Left renal cortex interstitium (tissue), 4 donors: ENCODE data around the gene DOCK11. TPM values are rescaled to one million over a fixed set of nuclear protein-coding genes. Genes with fewer than 3 reads are reported as not detected.
"Not testable (repeated sequence)": the region's sequence is repeated elsewhere in the genome, so short reads cannot be mapped to it uniquely, and the experiment has no call there.

ENCODE experiments used
- DNase-seq, 4 donors: peaks; one replicate each; pipeline ENCODE4 v3.0.0-alpha.2; 2013; ENCODE audit warnings: low read depth in 4 of 4, low spot score in 2 of 4, missing footprints in 1 of 4
- polyA plus RNA-seq, 4 donors: library from polyadenylated mRNA; unstranded; fragments of 120-200 nt; gene quantifications; one replicate each; pipeline ENCODE4 v1.2.1, GENCODE V29; 2013; ENCODE audit not compliant: insufficient read length in 4 of 4

The DOCK11 gene
- 10 to 100 TPM; 16.9 to 20.8 (median 20.0) TPM for polyA plus RNA-seq

DNA sequence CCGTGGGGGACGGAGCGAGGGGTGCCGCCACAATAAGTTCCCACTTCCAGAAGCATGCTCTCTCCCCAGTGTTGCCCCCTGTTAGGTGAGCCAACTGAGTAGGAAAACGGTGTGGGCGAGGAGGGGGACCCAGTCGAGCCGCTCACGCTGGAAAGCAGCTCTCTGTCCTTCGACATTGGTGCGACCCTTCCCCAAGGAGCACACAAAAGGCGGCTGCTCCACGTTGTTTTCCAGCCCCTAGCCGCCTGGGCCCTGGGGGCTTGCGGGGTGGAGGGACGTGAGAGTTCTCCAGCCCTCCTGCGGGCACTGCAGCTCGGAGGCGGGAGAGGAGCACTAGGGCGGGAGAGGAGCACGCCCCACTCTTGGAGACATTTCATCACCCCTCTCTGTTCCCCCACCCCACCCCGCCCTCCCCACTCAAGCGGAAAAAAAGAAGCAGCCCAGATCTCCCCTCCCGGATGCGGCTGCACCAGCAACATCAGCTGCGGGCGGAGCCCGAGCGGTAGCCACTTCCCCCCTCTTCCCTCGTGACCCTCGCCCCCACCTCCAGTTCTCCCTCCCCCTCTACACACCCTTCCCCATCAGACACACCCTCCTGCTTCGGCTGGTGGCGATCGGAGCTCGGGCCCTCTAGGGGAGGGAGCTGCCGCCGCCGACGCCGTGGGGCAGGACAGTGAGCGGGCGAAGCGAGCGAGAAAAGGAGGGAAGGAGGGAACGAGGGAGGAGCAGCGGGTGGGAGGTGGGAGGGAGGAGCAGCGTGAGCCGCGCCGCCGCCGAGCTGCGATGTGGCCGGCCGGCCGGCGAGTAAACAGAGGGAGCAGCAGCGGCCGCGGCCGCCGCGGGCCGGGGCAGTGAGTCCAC lies at the start of gene DOCK11:
DOCK11 (plus strand) TSS at position 755 of the 861 bp plus-strand sequence. CDS start 157 bp downstream, outside the sequence.
- no peak for DNase-seq

DNA sequence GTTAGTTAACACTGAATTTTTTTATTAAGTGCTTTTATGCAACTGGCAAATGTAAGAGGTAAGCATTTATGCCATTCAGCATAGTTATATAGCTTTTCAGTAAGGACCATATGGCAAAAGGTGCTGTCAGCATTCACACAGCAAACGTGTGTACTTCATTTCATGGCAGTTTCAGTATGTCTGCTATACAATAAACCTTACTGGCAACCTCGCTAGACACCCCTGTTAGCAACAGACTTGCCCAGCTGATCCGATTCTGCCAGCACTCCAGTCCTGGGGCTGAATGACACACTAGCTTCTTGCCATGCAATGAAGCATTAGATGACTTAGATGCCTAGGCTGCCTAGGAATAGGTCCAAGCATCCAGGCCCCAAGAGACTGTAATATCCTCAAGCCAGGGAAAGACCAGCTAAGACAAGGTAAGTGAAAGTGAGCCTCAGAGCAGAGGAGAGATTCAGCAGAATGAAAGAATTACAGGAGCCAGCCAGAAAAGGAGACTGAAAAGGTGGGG lies 47.3 kb upstream of the DOCK11 start:
- DNase-seq, result no peak

- no peak for DNase-seq
Observed at GRCh38 chrX:118455013-118455412, 40.6 kb upstream of the DOCK11 start.

DNA sequence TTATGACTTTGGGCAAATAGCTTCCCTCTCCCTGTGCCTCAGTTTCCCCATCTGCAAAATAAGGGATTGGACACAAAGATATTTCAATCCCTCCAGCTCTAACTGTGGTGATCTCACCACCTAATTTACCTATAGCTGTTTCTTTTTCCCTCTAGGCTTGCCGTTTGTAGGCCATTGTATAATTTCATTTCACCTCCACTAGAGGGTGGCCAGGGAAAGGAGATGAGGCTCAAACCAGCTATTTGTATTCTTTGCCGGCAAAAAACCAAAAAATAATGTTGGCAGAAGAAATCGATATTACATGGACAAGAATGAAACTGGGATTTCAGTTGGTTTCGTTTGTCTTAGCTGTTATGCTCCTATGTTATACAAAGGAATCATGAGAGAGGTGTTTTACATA lies 36.1 kb upstream of the DOCK11 start:
- DNase-seq, result peak in 2 of 4 donors; percentile 2

GRCh38 chrX:118464501-118464900 lies 31.1 kb upstream of the DOCK11 start:
- no peak for DNase-seq

GRCh38 chrX:118468122-118468521 lies 27.5 kb upstream of the DOCK11 start:
- DNase-seq, result no peak

DNA sequence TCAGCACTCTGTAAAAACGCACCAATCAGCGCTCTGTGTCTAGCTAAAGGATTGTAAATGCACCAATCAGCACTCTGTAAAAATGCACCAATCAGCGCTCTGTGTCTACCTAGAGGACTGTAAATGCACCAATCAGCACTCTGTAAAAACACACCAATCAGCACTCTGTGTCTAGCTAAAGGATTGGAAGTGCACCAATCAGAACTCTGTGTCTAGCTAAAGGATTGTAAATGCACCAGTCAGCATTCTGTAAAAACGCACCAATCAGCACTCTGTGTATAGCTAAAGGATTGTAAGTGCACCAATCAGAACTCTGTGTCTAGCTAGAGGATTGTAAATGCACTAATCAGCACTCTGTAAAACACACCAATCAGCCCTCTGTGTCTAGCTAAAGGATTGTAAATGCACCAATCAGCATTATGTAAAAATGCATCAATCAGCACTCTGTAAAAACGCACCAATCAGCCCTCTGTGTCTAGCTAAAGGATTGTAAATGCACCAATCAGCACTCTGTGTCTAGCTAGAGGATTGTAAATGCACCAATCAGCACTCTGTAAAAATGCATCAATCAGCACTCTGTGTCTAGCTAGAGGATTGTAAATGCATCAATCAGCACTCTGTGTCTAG lies 24.8 kb upstream of the DOCK11 start:
- DNase-seq, result not testable (repeated sequence)

DNA sequence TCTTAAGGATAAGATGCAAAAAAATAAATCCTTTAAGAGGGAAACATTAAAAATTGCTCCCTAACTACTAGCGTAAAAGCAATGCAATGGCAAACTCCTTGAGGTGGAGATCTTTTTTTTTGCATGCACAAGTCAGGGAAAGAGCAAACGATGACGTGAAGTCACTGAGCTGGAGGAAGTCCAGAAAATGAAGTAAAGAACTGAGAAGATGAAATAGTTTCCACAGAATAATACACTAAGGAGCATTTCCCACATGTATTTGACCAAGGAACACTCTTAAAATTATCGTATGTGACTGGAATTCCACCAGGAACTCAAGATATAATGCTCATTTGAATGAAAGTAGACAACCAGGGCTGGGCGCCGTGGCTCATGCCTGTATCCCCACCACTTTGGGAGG lies 21.0 kb upstream of the DOCK11 start:
- DNase-seq, result no peak

GRCh38 chrX:118475903-118476302 lies 19.7 kb upstream of the DOCK11 start:
- no peak for DNase-seq

DNA sequence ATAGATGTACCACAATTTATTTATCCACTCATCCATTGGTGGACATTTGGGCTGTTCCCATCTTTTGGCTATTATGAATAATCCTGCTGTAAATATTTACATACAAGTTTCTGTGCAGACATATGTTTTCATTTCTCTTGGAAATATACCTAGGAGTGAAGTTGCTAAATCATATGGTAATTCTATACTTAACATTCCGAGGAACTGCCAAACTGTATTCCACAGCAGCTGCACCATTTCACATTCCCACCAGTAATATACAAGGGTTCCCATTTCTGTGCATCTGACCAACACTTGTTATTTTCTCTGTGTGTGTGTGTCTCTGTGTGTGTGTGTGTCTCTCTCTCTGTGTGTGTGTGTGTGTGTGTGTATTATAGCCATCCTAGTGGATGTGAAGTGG lies 15.4 kb upstream of the DOCK11 start:
- DNase-seq, result no peak

GRCh38 chrX:118482384-118482783 lies 13.2 kb upstream of the DOCK11 start:
- not testable (repeated sequence) for DNase-seq

- no peak for DNase-seq
Observed at GRCh38 chrX:118484216-118484903, 11.3 kb upstream of the DOCK11 start.

- not testable (repeated sequence) for DNase-seq
Observed at GRCh38 chrX:118486693-118487092, 8.9 kb upstream of the DOCK11 start.

DNA sequence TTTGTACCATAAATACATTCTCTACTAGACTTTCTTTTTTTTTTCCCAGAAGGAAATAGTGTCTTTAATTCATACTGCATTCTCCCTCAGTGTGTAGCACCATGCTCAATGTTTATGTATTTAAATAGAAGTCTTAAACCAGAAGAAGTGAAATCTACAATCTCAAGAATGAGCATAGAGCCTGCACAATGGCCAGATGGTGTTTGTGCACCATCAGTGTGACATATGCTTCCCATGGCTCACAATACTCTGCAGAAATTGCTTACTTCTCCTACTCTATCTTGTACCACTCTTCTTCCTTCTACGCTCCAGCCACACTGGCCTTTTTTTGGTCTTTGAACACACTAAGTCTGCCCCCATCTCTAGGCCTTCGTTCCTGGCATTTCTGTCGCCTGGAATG lies 2.6 kb upstream of the DOCK11 start:
- no peak for DNase-seq

DNA sequence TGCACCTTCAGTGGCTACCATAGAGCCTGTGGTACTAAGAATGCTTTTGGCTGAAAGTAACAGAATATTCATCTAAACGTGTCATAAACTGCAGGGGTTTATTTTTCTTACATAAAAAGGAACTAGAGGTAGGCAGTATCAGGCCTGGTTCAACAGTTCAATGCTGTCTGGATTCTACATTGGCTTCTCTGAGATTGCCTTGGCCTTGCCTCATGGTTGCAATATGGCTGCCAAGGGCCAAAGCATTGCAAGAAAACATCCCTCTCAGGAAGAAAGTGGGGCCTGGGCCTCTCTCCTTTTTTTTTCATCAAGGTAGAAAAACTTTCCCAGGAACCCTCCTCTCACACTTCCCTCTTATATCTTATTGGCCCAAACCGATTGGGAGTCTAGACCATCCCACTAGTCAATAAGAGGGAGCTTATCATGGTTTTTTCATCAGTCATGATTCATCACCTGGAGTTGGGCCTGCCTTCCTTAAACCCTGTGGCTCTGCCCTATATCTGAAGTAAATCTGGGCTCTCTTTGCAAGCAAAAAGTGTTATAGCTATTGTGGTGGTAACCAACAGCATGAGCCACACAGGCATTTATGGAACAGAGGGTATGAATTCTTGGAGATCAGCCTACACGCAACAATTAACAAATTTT lies 1.8 kb upstream of the DOCK11 start:
- no peak for DNase-seq

DNA sequence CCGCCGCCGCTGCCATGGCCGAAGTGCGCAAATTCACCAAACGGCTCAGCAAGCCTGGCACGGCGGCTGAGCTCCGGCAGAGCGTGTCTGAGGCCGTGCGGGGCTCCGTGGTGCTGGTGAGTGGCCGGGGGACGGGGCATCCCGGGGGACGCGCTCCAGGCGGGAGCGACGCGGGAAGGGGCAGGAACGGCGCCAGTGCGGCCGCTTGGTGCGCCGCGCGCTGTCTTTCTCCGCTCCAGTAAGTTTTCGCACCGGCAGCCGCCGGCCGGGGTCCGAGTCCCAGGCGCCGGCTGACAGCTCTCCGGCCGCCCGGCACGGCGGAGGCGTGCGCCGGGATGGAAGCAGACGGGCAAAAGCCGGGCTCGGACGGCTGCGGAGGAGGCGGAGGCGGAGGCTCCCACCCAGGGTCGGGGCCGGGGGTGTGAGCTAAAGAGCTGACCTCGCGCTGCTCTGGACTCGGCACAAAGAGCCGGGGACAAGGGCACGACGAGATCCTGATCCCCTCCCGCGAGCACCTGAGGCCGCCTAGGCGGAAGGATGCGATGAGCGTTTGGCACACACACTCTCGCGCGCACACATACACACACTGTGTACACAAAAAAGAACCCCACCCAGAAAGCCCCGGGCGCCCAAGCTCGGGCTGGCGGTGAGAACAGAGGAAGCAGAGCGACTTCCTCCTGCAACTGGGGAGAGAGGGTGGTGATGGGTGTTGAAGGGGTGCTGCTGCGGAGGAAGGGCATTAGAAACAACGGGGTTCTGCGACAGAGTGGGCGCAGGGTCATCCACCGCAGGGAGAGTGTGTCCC lies 545 bp downstream of the DOCK11 start:
- no peak for DNase-seq

DNA sequence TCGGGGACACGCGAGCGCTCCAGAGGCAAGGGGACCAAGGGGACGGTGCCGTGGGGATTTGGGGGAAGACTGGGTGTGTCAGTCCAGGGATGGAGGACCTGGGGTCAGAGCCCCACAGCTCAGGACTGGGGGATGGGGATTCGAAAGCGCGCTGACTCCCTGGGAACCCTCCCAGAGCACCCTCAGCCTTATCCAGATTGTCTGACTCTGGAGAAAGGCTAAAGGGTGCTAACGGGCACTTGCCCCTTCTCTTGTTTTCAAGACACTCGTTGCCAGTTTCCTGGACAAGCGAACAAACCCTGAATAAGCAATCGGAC lies 1.1 kb downstream of the DOCK11 start:
- DNase-seq, result no peak

DNA sequence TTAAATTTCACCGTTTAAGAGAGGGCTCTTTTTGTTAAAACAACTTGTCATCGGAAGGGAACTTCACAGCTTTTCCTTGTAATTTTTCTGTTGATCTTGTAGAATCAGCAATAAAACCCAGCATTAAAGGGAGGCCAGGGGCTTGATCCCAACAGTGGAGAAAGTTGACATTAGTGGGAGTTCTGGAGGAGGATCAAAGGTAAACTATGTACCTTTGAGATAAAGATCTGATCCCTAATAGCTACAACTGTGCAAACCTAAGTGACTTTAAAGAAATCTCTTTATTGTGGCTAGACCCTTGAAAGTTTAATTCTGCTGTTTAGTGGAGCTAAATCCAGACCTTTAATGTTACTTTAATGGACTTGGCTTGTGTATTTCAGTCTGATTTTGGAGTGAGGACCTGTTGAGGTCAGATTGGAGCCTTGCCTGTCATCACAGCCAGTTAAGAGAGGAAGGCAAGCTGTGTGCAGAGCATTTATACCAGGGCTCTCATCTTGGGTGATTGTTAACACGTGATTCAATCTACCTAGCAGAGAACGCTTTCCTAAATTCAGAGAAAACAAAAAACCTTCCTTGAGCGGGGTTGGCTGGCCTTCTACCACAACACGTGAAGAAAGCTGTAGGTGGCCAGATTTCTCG lies 1.7 kb downstream of the DOCK11 start:
- DNase-seq, result no peak

DNA sequence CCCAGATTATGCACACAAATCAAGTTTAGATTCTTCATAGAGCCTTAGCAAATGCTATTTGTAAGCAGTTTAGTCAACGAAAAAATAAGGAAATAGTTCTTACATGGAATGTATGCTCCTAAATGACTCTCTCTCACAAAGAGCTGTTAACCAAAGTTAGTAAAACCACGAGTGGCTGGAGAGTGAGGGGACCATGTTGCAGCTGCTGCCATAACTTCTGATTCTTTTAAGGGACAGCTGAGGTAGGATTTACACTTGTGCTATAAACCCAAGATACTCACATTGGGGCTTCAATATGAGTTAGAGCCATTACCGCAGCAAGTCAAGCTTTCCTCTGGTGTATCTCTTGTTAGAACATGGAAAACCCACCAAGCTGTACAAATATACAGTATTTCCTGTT lies 2.7 kb downstream of the DOCK11 start:
- DNase-seq, result no peak

GRCh38 chrX:118498755-118499154 lies 3.1 kb downstream of the DOCK11 start:
- no peak for DNase-seq
